Measurements from ENCODE around the gene SGSM1. TPM values are rescaled to one million over a fixed set of nuclear protein-coding genes. Genes with fewer than 3 reads are reported as not detected.

SGSM1 gene
- total and polyA plus RNA-seq, 2 experiments from 2014 or later, result 0.39 TPM; not detected in 1

GRCh38 chr22:24809331-24809730 is 3.3 kb downstream of the SGSM1 start:
- H3K36me3 ChIP-seq, result no peaks in the 10 kb centered on the region
- TF ChIP-seq CTCF (IDR thresholded peaks at IDR 0.05; ENCODE audit: low read depth, low read length), result no peak
- peak in 1 of 2 donors; percentile 24 for DNase-seq (ENCODE audit: low read depth in 1 of 2, low spot score in 1 of 2)

GRCh38 chr22:24810043-24810749 is 4.2 kb downstream of the SGSM1 start:
- H3K4me3 ChIP-seq, result no peak overlapping the region
- H3K4me1 ChIP-seq (ENCODE audit: low read depth), result no peaks in the 10 kb centered on the region
- no peak overlapping the region for H3K27ac ChIP-seq
- TF ChIP-seq CTCF (IDR thresholded peaks at IDR 0.05; ENCODE audit: low read depth, low read length), result no peak
- H3K36me3 ChIP-seq, result no peaks in the 10 kb centered on the region
- H3K27me3 ChIP-seq, result peaks cover 6% of the 10 kb centered on the region
- no peaks in the 10 kb centered on the region for H3K9me3 ChIP-seq (ENCODE audit: low read depth)
- peak in 1 of 2 donors; percentile 32 for DNase-seq (ENCODE audit: low read depth in 1 of 2, low spot score in 1 of 2)

More at GRCh38 chr22:24809331-24809730, 3.3 kb downstream of the SGSM1 start:
- Histone ChIP-seq H3K9me3 (ENCODE audit: low read depth) (no peaks in the 10 kb centered on the region), H3K4me1 (ENCODE audit: low read depth) (no peaks in the 10 kb centered on the region), H3K27ac (no peak overlapping the region), H3K27me3 (peaks cover 11% of the 10 kb centered on the region), H3K4me3 (no peak overlapping the region)

- no peak for TF ChIP-seq CTCF (IDR thresholded peaks at IDR 0.05; ENCODE audit: low read depth, low read length)
- no peaks in the 10 kb centered on the region for H3K27me3 ChIP-seq
- no peak overlapping the region for H3K27ac ChIP-seq
- no peak overlapping the region for H3K4me3 ChIP-seq
- DNase-seq (ENCODE audit: low read depth in 1 of 2, low spot score in 1 of 2), result no peak
- H3K4me1 ChIP-seq (ENCODE audit: low read depth), result no peaks in the 10 kb centered on the region
- no peaks in the 10 kb centered on the region for H3K36me3 ChIP-seq
- H3K9me3 ChIP-seq (ENCODE audit: low read depth), result no peaks in the 10 kb centered on the region
Measured at GRCh38 chr22:24812950-24813775, 7.2 kb downstream of the SGSM1 start.

GRCh38 chr22:24813861-24814770 is 8.1 kb downstream of the SGSM1 start:
- TF ChIP-seq CTCF (IDR thresholded peaks at IDR 0.05; ENCODE audit: low read depth, low read length), result no peak
- no peaks in the 10 kb centered on the region for H3K9me3 ChIP-seq (ENCODE audit: low read depth)
- H3K4me3 ChIP-seq, result no peak overlapping the region
- H3K27ac ChIP-seq, result no peak overlapping the region
- no peaks in the 10 kb centered on the region for H3K27me3 ChIP-seq
- H3K4me1 ChIP-seq (ENCODE audit: low read depth), result no peaks in the 10 kb centered on the region
- H3K36me3 ChIP-seq, result no peaks in the 10 kb centered on the region
- no peak for DNase-seq (ENCODE audit: low read depth in 1 of 2, low spot score in 1 of 2)

GRCh38 chr22:24816806-24817205 is 10.8 kb downstream of the SGSM1 start:
- Histone ChIP-seq H3K27ac (no peak overlapping the region), H3K4me1 (ENCODE audit: low read depth) (no peaks in the 10 kb centered on the region), H3K4me3 (no peak overlapping the region), H3K27me3 (no peaks in the 10 kb centered on the region), H3K36me3 (no peaks in the 10 kb centered on the region), H3K9me3 (ENCODE audit: low read depth) (no peaks in the 10 kb centered on the region)
- DNase-seq (ENCODE audit: low read depth in 1 of 2, low spot score in 1 of 2), result no peak
- TF ChIP-seq CTCF (IDR thresholded peaks at IDR 0.05; ENCODE audit: low read depth, low read length), result no peak

Measured in cardiac muscle cell (in vitro differentiated cells and primary cell).